ENCODE data around the gene SLC25A13. TPM values are rescaled to one million over a fixed set of nuclear protein-coding genes. Genes with fewer than 3 reads are reported as not detected.

SLC25A13 gene
- total and polyA plus RNA-seq, 9 donors = 11.4 to 32.6 (median 23.1) TPM

DNA sequence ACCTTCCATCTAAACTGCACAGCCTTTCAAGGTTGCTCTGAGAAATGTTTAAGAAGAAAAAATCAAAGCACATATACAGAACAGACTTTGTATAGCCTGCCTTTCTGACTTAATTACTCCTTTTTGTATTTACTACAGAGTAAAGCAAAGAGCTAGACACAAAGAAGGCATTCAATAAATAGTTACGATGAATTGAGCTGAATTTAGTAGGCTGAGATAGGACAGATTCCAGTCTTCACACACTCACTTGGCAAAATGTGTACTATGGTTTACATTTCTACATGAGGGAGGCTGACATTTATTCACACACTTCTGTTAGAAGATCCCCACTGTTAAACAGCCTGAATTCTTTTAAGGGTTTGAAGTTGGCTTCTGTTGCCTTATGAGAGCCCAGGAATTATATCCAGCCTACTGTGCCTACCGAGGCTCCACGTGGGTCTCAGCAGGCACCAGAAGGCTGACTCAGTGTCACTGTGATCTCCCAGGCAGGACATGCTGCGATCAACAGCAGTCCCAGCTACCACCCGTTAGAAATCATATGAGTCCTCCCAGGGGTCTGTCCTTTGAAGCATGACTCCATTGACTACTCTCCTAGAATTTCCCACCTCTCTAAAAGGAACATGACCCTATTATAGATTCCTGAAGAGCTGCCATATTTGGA, 24.5 kb upstream of the SLC25A13 start:
- Histone ChIP-seq H3K27ac (no peak overlapping the region), H3K4me1 (ENCODE audit: insufficient read depth) (no peaks in the 10 kb centered on the region), H3K27me3 (no peaks in the 10 kb centered on the region), H3K9me3 (no peaks in the 10 kb centered on the region), H3K4me3 (no peak overlapping the region), H3K36me3 (no peaks in the 10 kb centered on the region)
- 33 to 45% (median 35%) methylated on average over 5 of the region's 5 CpGs for WGBS, 3 donors
- TF ChIP-seq, protein P1, sequence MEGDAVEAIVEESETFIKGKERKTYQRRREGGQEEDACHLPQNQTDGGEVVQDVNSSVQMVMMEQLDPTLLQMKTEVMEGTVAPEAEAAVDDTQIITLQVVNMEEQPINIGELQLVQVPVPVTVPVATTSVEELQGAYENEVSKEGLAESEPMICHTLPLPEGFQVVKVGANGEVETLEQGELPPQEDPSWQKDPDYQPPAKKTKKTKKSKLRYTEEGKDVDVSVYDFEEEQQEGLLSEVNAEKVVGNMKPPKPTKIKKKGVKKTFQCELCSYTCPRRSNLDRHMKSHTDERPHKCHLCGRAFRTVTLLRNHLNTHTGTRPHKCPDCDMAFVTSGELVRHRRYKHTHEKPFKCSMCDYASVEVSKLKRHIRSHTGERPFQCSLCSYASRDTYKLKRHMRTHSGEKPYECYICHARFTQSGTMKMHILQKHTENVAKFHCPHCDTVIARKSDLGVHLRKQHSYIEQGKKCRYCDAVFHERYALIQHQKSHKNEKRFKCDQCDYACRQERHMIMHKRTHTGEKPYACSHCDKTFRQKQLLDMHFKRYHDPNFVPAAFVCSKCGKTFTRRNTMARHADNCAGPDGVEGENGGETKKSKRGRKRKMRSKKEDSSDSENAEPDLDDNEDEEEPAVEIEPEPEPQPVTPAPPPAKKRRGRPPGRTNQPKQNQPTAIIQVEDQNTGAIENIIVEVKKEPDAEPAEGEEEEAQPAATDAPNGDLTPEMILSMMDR (IDR thresholded peaks at IDR 0.05) = no peak
- no peak for TF ChIP-seq EP300 (IDR thresholded peaks at IDR 0.05)
- TF ChIP-seq POLR2A (IDR thresholded peaks at IDR 0.05) = no peak
- no peak for DNase-seq
- intact Hi-C loops (cut with DNase I) = no loop called here

GRCh38 chr7:96344236-96344635, 22.3 kb upstream of the SLC25A13 start:
- WGBS, 3 donors = 93 to 94% (median 93%) methylated on average over 2 of the region's 2 CpGs
- TF ChIP-seq EP300 (IDR thresholded peaks at IDR 0.05) (no peak), POLR2A (IDR thresholded peaks at IDR 0.05) (no peak)
- TF ChIP-seq, protein P1 (IDR thresholded peaks at IDR 0.05) = no peak
- no peak for DNase-seq
- H3K27me3 ChIP-seq = no peaks in the 10 kb centered on the region
- no peaks in the 10 kb centered on the region for H3K4me1 ChIP-seq (ENCODE audit: insufficient read depth)
- H3K9me3 ChIP-seq = no peaks in the 10 kb centered on the region
- intact Hi-C loops (cut with DNase I) = no loop called here
- no peak overlapping the region for H3K27ac ChIP-seq
- H3K36me3 ChIP-seq = no peaks in the 10 kb centered on the region
- H3K4me3 ChIP-seq = no peak overlapping the region

GRCh38 chr7:96342049-96342448, 20.2 kb upstream of the SLC25A13 start:
- H3K9me3 ChIP-seq = no peaks in the 10 kb centered on the region
- no peaks in the 10 kb centered on the region for H3K27me3 ChIP-seq
- H3K4me3 ChIP-seq = no peak overlapping the region
- no peaks in the 10 kb centered on the region for H3K4me1 ChIP-seq (ENCODE audit: insufficient read depth)
- no peaks in the 10 kb centered on the region for H3K36me3 ChIP-seq
- no peak overlapping the region for H3K27ac ChIP-seq
- 53 to 63% (median 57%) methylated on average over 1 of the region's 1 CpG for WGBS, 3 donors
- TF ChIP-seq, protein P1 (IDR thresholded peaks at IDR 0.05) = no peak
- no peak for TF ChIP-seq EP300 (IDR thresholded peaks at IDR 0.05)
- no peak for TF ChIP-seq POLR2A (IDR thresholded peaks at IDR 0.05)
- no peak for DNase-seq
- intact Hi-C loops (cut with DNase I) = no loop called here

GRCh38 chr7:96337519-96337918, 15.6 kb upstream of the SLC25A13 start:
- TF ChIP-seq, protein P1 (IDR thresholded peaks at IDR 0.05) = no peak
- no peak for TF ChIP-seq POLR2A (IDR thresholded peaks at IDR 0.05)
- no peak for TF ChIP-seq EP300 (IDR thresholded peaks at IDR 0.05)
- Histone ChIP-seq H3K36me3 (no peaks in the 10 kb centered on the region), H3K4me3 (no peak overlapping the region), H3K27ac (no peak overlapping the region), H3K9me3 (no peaks in the 10 kb centered on the region), H3K27me3 (no peaks in the 10 kb centered on the region), H3K4me1 (ENCODE audit: insufficient read depth) (no peaks in the 10 kb centered on the region)
- intact Hi-C loops (cut with DNase I) = no loop called here
- DNase-seq = no peak
